Measurements from ENCODE around the gene DDX60.

DNA sequence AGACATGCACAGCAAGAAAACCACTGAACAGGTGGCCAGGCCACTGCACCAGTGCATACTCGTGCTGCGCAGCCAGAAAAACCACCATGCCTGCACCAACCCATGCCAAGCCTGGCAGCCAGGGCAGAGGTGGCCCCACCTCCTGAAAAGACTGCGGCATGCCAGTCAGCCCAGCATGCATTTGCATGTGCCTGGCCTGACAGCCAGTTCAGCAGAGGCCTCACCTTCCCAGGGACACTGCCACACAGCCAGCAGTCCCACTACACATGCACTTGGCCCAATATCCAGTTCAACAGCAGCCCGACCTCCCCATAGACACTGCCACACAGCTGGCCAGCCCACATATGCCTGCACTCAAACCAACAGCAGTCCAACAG, 43.5 kb upstream of the DDX60 start:
- no peak for TF ChIP-seq ZNF423 (tag by site-specific recombination; IDR thresholded peaks at IDR 0.05)
- TF ChIP-seq GLI2 (tag by site-specific recombination; IDR thresholded peaks at IDR 0.05; ENCODE audit: borderline replicate concordance, low read depth), result no peak
- TF ChIP-seq, protein P1, sequence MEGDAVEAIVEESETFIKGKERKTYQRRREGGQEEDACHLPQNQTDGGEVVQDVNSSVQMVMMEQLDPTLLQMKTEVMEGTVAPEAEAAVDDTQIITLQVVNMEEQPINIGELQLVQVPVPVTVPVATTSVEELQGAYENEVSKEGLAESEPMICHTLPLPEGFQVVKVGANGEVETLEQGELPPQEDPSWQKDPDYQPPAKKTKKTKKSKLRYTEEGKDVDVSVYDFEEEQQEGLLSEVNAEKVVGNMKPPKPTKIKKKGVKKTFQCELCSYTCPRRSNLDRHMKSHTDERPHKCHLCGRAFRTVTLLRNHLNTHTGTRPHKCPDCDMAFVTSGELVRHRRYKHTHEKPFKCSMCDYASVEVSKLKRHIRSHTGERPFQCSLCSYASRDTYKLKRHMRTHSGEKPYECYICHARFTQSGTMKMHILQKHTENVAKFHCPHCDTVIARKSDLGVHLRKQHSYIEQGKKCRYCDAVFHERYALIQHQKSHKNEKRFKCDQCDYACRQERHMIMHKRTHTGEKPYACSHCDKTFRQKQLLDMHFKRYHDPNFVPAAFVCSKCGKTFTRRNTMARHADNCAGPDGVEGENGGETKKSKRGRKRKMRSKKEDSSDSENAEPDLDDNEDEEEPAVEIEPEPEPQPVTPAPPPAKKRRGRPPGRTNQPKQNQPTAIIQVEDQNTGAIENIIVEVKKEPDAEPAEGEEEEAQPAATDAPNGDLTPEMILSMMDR (tag by site-specific recombination; IDR thresholded peaks at IDR 0.05), result no peak
- TF ChIP-seq, protein P2, sequence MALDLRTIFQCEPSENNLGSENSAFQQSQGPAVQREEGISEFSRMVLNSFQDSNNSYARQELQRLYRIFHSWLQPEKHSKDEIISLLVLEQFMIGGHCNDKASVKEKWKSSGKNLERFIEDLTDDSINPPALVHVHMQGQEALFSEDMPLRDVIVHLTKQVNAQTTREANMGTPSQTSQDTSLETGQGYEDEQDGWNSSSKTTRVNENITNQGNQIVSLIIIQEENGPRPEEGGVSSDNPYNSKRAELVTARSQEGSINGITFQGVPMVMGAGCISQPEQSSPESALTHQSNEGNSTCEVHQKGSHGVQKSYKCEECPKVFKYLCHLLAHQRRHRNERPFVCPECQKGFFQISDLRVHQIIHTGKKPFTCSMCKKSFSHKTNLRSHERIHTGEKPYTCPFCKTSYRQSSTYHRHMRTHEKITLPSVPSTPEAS (tag by site-specific recombination; IDR thresholded peaks at IDR 0.05), result no peak
- TF ChIP-seq, protein P3, sequence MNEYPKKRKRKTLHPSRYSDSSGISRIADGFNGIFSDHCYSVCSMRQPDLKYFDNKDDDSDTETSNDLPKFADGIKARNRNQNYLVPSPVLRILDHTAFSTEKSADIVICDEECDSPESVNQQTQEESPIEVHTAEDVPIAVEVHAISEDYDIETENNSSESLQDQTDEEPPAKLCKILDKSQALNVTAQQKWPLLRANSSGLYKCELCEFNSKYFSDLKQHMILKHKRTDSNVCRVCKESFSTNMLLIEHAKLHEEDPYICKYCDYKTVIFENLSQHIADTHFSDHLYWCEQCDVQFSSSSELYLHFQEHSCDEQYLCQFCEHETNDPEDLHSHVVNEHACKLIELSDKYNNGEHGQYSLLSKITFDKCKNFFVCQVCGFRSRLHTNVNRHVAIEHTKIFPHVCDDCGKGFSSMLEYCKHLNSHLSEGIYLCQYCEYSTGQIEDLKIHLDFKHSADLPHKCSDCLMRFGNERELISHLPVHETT (tag by site-specific recombination; IDR thresholded peaks at IDR 0.05), result no peak
- TF ChIP-seq ZNF561 (tag by site-specific recombination; IDR thresholded peaks at IDR 0.05; ENCODE audit: borderline replicate concordance), result no peak
- TF ChIP-seq ZNF146 (tag by site-specific recombination; IDR thresholded peaks at IDR 0.05), result no peak
- TF ChIP-seq KLF9 (tag by site-specific recombination; IDR thresholded peaks at IDR 0.05; ENCODE audit: low read depth), result no peak
- no peak for TF ChIP-seq GLIS2 (tag by site-specific recombination; IDR thresholded peaks at IDR 0.05)
- TF ChIP-seq ZNF214 (tag by site-specific recombination; IDR thresholded peaks at IDR 0.05; ENCODE audit: borderline replicate concordance), result no peak
- TF ChIP-seq, protein P4, sequence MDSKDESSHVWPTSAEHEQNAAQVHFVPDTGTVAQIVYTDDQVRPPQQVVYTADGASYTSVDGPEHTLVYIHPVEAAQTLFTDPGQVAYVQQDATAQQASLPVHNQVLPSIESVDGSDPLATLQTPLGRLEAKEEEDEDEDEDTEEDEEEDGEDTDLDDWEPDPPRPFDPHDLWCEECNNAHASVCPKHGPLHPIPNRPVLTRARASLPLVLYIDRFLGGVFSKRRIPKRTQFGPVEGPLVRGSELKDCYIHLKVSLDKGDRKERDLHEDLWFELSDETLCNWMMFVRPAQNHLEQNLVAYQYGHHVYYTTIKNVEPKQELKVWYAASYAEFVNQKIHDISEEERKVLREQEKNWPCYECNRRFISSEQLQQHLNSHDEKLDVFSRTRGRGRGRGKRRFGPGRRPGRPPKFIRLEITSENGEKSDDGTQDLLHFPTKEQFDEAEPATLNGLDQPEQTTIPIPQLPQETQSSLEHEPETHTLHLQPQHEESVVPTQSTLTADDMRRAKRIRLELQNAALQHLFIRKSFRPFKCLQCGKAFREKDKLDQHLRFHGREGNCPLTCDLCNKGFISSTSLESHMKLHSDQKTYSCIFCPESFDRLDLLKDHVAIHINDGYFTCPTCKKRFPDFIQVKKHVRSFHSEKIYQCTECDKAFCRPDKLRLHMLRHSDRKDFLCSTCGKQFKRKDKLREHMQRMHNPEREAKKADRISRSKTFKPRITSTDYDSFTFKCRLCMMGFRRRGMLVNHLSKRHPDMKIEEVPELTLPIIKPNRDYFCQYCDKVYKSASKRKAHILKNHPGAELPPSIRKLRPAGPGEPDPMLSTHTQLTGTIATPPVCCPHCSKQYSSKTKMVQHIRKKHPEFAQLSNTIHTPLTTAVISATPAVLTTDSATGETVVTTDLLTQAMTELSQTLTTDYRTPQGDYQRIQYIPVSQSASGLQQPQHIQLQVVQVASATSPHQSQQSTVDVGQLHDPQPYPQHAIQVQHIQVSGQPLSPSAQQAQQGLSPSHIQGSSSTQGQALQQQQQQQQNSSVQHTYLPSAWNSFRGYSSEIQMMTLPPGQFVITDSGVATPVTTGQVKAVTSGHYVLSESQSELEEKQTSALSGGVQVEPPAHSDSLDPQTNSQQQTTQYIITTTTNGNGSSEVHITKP (tag by site-specific recombination; IDR thresholded peaks at IDR 0.05), result no peak
- TF ChIP-seq, protein P5, sequence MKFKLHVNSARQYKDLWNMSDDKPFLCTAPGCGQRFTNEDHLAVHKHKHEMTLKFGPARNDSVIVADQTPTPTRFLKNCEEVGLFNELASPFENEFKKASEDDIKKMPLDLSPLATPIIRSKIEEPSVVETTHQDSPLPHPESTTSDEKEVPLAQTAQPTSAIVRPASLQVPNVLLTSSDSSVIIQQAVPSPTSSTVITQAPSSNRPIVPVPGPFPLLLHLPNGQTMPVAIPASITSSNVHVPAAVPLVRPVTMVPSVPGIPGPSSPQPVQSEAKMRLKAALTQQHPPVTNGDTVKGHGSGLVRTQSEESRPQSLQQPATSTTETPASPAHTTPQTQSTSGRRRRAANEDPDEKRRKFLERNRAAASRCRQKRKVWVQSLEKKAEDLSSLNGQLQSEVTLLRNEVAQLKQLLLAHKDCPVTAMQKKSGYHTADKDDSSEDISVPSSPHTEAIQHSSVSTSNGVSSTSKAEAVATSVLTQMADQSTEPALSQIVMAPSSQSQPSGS (tag by site-specific recombination; IDR thresholded peaks at IDR 0.05; ENCODE audit: low read depth), result no peak
